Measurements from ENCODE around the gene BDKRB2.

BDKRB2 gene

GRCh38 chr14:96173636-96174475, 30.8 kb upstream of the BDKRB2 start:
- H3K9me3 ChIP-seq (ENCODE audit: insufficient read depth, low read length) = no peaks in the 10 kb centered on the region
- H3K36me3 ChIP-seq (replicated peaks; ENCODE audit: low read depth, low read length) = no peaks in the 10 kb centered on the region
- no peaks in the 10 kb centered on the region for H4K20me1 ChIP-seq (ENCODE audit: insufficient read depth, low read length)
- H2AFZ ChIP-seq (ENCODE audit: low read depth, low read length) = no peak overlapping the region
- no peak overlapping the region for H3K4me3 ChIP-seq (ENCODE audit: low read length)
- H3K79me2 ChIP-seq (ENCODE audit: low read length) = no peaks in the 10 kb centered on the region
- TF ChIP-seq EZH2phosphoT487 (IDR thresholded peaks at IDR 0.05; ENCODE audit: low read depth) = no peak
- no peak for TF ChIP-seq CTCF (IDR thresholded peaks at IDR 0.05; ENCODE audit: low read depth, low read length)
- H3K4me2 ChIP-seq (ENCODE audit: low read length) = no peak overlapping the region
- no peaks in the 10 kb centered on the region for H3K4me1 ChIP-seq (ENCODE audit: low read length)
- no peak overlapping the region for H3K27ac ChIP-seq (ENCODE audit: low read length)
- H3K27me3 ChIP-seq (ENCODE audit: low read depth, low read length) = peaks cover 21% of the 10 kb centered on the region
- no peak overlapping the region for H3K9ac ChIP-seq (ENCODE audit: low read length)

GRCh38 chr14:96176275-96176674, 28.4 kb upstream of the BDKRB2 start:
- no peaks in the 10 kb centered on the region for H3K36me3 ChIP-seq (replicated peaks; ENCODE audit: low read depth, low read length)
- TF ChIP-seq EZH2phosphoT487 (IDR thresholded peaks at IDR 0.05; ENCODE audit: low read depth) = no peak
- no peak for TF ChIP-seq CTCF (IDR thresholded peaks at IDR 0.05; ENCODE audit: low read depth, low read length)
- no peaks in the 10 kb centered on the region for H3K79me2 ChIP-seq (ENCODE audit: low read length)
- no peak overlapping the region for H2AFZ ChIP-seq (ENCODE audit: low read depth, low read length)
- no peaks in the 10 kb centered on the region for H4K20me1 ChIP-seq (ENCODE audit: insufficient read depth, low read length)
- no peaks in the 10 kb centered on the region for H3K9me3 ChIP-seq (ENCODE audit: insufficient read depth, low read length)
- H3K27me3 ChIP-seq (ENCODE audit: low read depth, low read length) = peaks cover 12% of the 10 kb centered on the region
- no peak overlapping the region for H3K9ac ChIP-seq (ENCODE audit: low read length)
- no peak overlapping the region for H3K4me2 ChIP-seq (ENCODE audit: low read length)
- H3K4me1 ChIP-seq (ENCODE audit: low read length) = no peaks in the 10 kb centered on the region
- H3K27ac ChIP-seq (ENCODE audit: low read length) = no peak overlapping the region
- H3K4me3 ChIP-seq (ENCODE audit: low read length) = no peak overlapping the region

GRCh38 chr14:96176811-96177211, 27.8 kb upstream of the BDKRB2 start:
- Histone ChIP-seq H3K4me2 (ENCODE audit: low read length) (no peak overlapping the region), H3K27me3 (ENCODE audit: low read depth, low read length) (peaks cover 9% of the 10 kb centered on the region; the same call in 1 of the 2 replicates), H3K9ac (ENCODE audit: low read length) (no peak overlapping the region), H3K27ac (ENCODE audit: low read length) (no peak overlapping the region), H3K36me3 (replicated peaks; ENCODE audit: low read depth, low read length) (no peaks in the 10 kb centered on the region), H3K4me1 (ENCODE audit: low read length) (no peaks in the 10 kb centered on the region), H3K9me3 (ENCODE audit: insufficient read depth, low read length) (no peaks in the 10 kb centered on the region), H3K4me3 (ENCODE audit: low read length) (no peak overlapping the region), H2AFZ (ENCODE audit: low read depth, low read length) (no peak overlapping the region), H3K79me2 (ENCODE audit: low read length) (no peaks in the 10 kb centered on the region), H4K20me1 (ENCODE audit: insufficient read depth, low read length) (no peaks in the 10 kb centered on the region)
- TF ChIP-seq CTCF (IDR thresholded peaks at IDR 0.05; ENCODE audit: low read depth, low read length) (no peak), EZH2phosphoT487 (IDR thresholded peaks at IDR 0.05; ENCODE audit: low read depth) (no peak)

GRCh38 chr14:96177766-96178375, 26.8 kb upstream of the BDKRB2 start:
- no peaks in the 10 kb centered on the region for H3K4me1 ChIP-seq (ENCODE audit: low read length)
- peaks cover 9% of the 10 kb centered on the region; the same call in 1 of the 2 replicates for H3K27me3 ChIP-seq (ENCODE audit: low read depth, low read length)
- no peak overlapping the region for H3K4me2 ChIP-seq (ENCODE audit: low read length)
- H3K9me3 ChIP-seq (ENCODE audit: insufficient read depth, low read length) = no peaks in the 10 kb centered on the region
- no peaks in the 10 kb centered on the region for H4K20me1 ChIP-seq (ENCODE audit: insufficient read depth, low read length)
- H3K36me3 ChIP-seq (replicated peaks; ENCODE audit: low read depth, low read length) = no peaks in the 10 kb centered on the region
- H3K4me3 ChIP-seq (ENCODE audit: low read length) = no peak overlapping the region
- H3K27ac ChIP-seq (ENCODE audit: low read length) = no peak overlapping the region
- TF ChIP-seq EZH2phosphoT487 (IDR thresholded peaks at IDR 0.05; ENCODE audit: low read depth) (no peak), CTCF (IDR thresholded peaks at IDR 0.05; ENCODE audit: low read depth, low read length) (no peak)
- no peak overlapping the region for H2AFZ ChIP-seq (ENCODE audit: low read depth, low read length)
- H3K79me2 ChIP-seq (ENCODE audit: low read length) = no peaks in the 10 kb centered on the region
- no peak overlapping the region for H3K9ac ChIP-seq (ENCODE audit: low read length)

All from OCI-LY3 (cell line).